Spleen (tissue), 11 donors: ENCODE results near the gene PACS1. TPM values are rescaled to one million over a fixed set of nuclear protein-coding genes. Genes with fewer than 3 reads are reported as not detected.

Experiments
- DNase-seq: peaks from one replicate; pipeline ENCODE4 v3.0.0-alpha.2; 2020
- H3K27ac ChIP-seq, 8 donors: fragments of 200-600 bp; sonication (generic) in 7 of 8; 1 replicate in 4 of 8; 2 replicates in 4 of 8; pipeline versions ENCODE4 v1.5.0 to v1.8.0; 2016 to 2021; ENCODE audit warnings: inconsistent platforms in 4 of 8, mild to moderate bottlenecking in 4 of 8, moderate library complexity in 1 of 8
- H3K27me3 ChIP-seq, 7 donors: fragments of 200-600 bp; sonication (generic) in 6 of 7; replicated peaks in 1 of 7; 1 replicate in 4 of 7; 2 replicates in 3 of 7; pipeline versions ENCODE4 v1.5.0 to v1.8.0; 2016 to 2021; ENCODE audit warnings: inconsistent platforms in 3 of 7, mild to moderate bottlenecking in 1 of 7
- H3K36me3 ChIP-seq, 6 donors: fragments of 200-600 bp; sonication (generic) in 5 of 6; 1 replicate in 4 of 6; 2 replicates in 2 of 6; pipeline versions ENCODE4 v1.5.0 to v1.8.0; 2016 to 2021; ENCODE audit warnings: inconsistent platforms in 2 of 6
- H3K4me1 ChIP-seq, 6 donors: fragments of 200-600 bp; sonication (generic) in 5 of 6; 1 replicate in 3 of 6; 2 replicates in 3 of 6; pipeline versions ENCODE4 v1.5.0 to v1.8.0; 2016 to 2021; ENCODE audit warnings: inconsistent platforms in 3 of 6
- H3K4me3 ChIP-seq, 8 donors: fragments of 200-600 bp; sonication (generic) in 7 of 8; 1 replicate in 4 of 8; 2 replicates in 4 of 8; pipeline versions ENCODE4 v1.5.0 to v1.8.0; 2016 to 2021; ENCODE audit warnings: inconsistent platforms in 4 of 8, mild to moderate bottlenecking in 4 of 8, moderate library complexity in 2 of 8
- H3K9me3 ChIP-seq, 8 donors: fragments of 200-600 bp; sonication (generic) in 7 of 8; 1 replicate in 4 of 8; 2 replicates in 4 of 8; pipeline versions ENCODE4 v1.5.0 to v1.8.0; 2016 to 2021; ENCODE audit warnings: inconsistent platforms in 4 of 8
- POLR2A ChIP-seq, 3 donors: fragments of 450-650 bp; IDR thresholded peaks; one replicate each; pipeline ENCODE4 v1.5.1; 2017; ENCODE audit warnings: antibody characterized with exemption in 3 of 3, mild to moderate bottlenecking in 1 of 3
- POLR2AphosphoS5 ChIP-seq, 3 donors: sonication (generic); formaldehyde crosslinking; IDR thresholded peaks; one replicate each; pipeline ENCODE4 v1.5.1; 2017; ENCODE audit warnings: antibody characterized with exemption in 3 of 3
- WGBS, 5 donors: extraction: QIAGEN DNeasy Blood & Tissue Kit in 3 of 5; methylation state at CpG; one replicate each; pipeline versions ENCODE4 v1.1.5 to v1.1.7; 2013 to 2018; 5-methylcytosine and 5-hydroxymethylcytosine counted together
- intact Hi-C: fragments of 100-400 bp; cut with DNase I; formaldehyde crosslinking; loops from one replicate; pipeline ENCODE4 v1.15.0; 2023; ENCODE audit warnings: low total_unique reads
- polyA plus RNA-seq, 3 donors: library from polyadenylated mRNA; stranded (reverse); fragments of 200-250 nt; gene quantifications; one replicate each; pipeline ENCODE4 v1.2.1, GENCODE V29; 2013
- total RNA-seq, 7 donors: library from RNA; depleted of rRNA in 3 of 7; stranded (reverse); fragments of >200 nt in 3 of 7; fragmentation: NEBNext Ultra II Directional in 4 of 7; extraction: Animal tissue kit (Norgen Biotek cat#: 25700) in 4 of 7; gene quantifications; one replicate each; pipeline versions ENCODE4 v1.1.0 to v1.2.1, GENCODE V29; 2016 to 2021
- TF ChIP-seq, protein P1 (sequence below), 11 experiments: fragments of 200-600 bp in 7 of 11; fragments of 450-650 bp in 4 of 11; sonication (generic) in 4 of 11; IDR thresholded peaks in 8 of 11; conservative IDR thresholded peaks in 3 of 11; 1 replicate in 7 of 11; 2 replicates in 4 of 11; pipeline versions ENCODE4 v1.4.0 to v1.8.0; 2016 to 2021; ENCODE audit warnings: antibody characterized with exemption in 11 of 11, inconsistent platforms in 4 of 11, mild to moderate bottlenecking in 1 of 11
- donor health status: healthy with polysubstance abuse.
- donor health status: DM: no; HTN: no; CAD: no; lungs with moderate emphysema.
- donor health status: DM: no; HTN: no; CAD: no.
- donor health status: Bipolar disorder and iron deficiency.
- donor health status: healthy.
- donor health status: DM: no; HTN: no; CAD: no.
- donor health status: DM: yes; HTN: yes; CAD: no.

The PACS1 gene
- total and polyA plus RNA-seq, 10 donors: 20.6 to 126 (median 98.8) TPM

DNA sequence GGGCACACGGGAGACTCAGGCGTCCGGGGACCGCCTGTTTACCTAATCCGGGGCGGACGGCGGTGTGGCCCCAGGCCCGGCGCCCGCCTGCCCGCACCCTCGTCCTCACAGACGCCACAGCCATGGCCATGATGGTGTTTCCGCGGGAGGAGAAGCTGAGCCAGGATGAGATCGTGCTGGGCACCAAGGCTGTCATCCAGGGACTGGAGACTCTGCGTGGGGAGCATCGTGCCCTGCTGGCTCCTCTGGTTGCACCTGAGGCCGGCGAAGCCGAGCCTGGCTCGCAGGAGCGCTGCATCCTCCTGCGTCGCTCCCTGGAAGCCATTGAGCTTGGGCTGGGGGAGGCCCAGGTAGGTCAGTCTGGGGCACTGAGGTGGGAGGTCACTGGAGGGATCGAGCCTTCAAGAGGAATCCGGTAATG is 188.4 kb downstream of the PACS1 start:
- Histone ChIP-seq H3K4me3 (peak overlapping the region; percentile 80 to 100 (median 96)), H3K27me3 (peaks cover 0 to 15% (median 0%) of the 10 kb centered on the region in 7 donors), H3K36me3 (peaks cover 0 to 37% (median 18%) of the 10 kb centered on the region in 6 donors), H3K27ac (peak overlapping the region; percentile 83 to 96 (median 90)), H3K4me1 (peaks cover 5 to 42% (median 25%) of the 10 kb centered on the region in 6 donors), H3K9me3 (no peaks in the 10 kb centered on the region)
- 5 to 25% (median 5%) methylated on average over 2 to 28 of the region's 28 CpGs for WGBS, 5 donors
- DNase-seq: no peak
- intact Hi-C loops: no loop called here
- TF ChIP-seq POLR2A (IDR thresholded peaks at IDR 0.05): peak in 1 of 3 donors; percentile 26
- TF ChIP-seq, protein P1, sequence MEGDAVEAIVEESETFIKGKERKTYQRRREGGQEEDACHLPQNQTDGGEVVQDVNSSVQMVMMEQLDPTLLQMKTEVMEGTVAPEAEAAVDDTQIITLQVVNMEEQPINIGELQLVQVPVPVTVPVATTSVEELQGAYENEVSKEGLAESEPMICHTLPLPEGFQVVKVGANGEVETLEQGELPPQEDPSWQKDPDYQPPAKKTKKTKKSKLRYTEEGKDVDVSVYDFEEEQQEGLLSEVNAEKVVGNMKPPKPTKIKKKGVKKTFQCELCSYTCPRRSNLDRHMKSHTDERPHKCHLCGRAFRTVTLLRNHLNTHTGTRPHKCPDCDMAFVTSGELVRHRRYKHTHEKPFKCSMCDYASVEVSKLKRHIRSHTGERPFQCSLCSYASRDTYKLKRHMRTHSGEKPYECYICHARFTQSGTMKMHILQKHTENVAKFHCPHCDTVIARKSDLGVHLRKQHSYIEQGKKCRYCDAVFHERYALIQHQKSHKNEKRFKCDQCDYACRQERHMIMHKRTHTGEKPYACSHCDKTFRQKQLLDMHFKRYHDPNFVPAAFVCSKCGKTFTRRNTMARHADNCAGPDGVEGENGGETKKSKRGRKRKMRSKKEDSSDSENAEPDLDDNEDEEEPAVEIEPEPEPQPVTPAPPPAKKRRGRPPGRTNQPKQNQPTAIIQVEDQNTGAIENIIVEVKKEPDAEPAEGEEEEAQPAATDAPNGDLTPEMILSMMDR (IDR thresholded peaks at IDR 0.05 in 8 of 11, conservative IDR thresholded peaks at IDR 0.05 in 3 of 11): peak in 8 of 11 experiments; percentile 1 to 61 (median 38)
- no peak for TF ChIP-seq POLR2AphosphoS5 (IDR thresholded peaks at IDR 0.05)

DNA sequence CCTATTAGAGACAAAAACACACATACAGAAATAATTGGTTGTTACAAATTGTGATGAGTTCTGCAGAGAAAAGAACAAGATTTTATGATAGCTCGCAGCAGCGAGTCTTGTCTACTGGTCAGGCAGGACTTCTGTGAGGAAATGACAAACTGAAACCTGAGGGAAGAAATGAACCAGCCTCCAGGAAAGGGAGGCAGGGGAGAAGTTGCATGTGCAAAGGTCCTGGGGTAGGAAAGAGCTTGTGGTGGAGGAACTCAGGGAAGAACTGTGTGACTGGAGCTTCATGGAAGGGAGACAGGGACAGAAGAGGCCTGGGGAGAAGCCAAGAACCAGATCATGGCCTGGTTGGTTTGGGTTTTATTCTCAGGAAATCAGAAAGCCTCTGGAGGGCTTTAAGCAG is 189.2 kb downstream of the PACS1 start:
- peaks cover 0 to 15% (median 0%) of the 10 kb centered on the region in 7 donors for H3K27me3 ChIP-seq
- H3K36me3 ChIP-seq: peaks cover 0 to 45% (median 20%) of the 10 kb centered on the region in 6 donors
- WGBS, 5 donors: 94 to 100% (median 96%) methylated on average over 2 of the region's 2 CpGs
- intact Hi-C loops: no loop called here
- no peak for DNase-seq
- H3K27ac ChIP-seq: no peak overlapping the region
- no peak overlapping the region for H3K4me3 ChIP-seq
- no peaks in the 10 kb centered on the region for H3K9me3 ChIP-seq
- TF ChIP-seq, protein P1 (IDR thresholded peaks at IDR 0.05 in 8 of 11, conservative IDR thresholded peaks at IDR 0.05 in 3 of 11): no peak
- TF ChIP-seq POLR2A (IDR thresholded peaks at IDR 0.05) (no peak), POLR2AphosphoS5 (IDR thresholded peaks at IDR 0.05) (no peak)
- H3K4me1 ChIP-seq: peaks cover 5 to 42% (median 25%) of the 10 kb centered on the region in 6 donors

DNA sequence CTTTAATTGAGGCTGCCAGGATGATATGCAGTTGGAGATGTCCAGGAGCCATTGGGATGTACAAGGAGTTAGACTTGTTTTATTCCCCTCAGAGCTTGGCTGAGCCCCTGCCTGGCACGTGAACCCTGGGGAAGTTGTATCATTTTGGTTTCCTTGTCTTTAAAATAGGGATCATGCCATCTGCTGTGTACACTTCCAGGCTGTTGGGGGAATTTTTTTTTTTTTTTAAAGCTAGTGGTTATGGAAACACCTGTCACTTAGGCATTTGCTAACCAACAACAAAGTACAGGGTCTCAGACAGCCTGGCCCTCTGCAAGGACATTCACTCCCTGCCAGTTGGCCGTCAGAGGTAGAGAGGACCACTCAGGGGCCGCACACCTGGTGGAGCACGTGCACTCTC is 189.9 kb downstream of the PACS1 start:
- no peak overlapping the region for H3K4me3 ChIP-seq
- TF ChIP-seq POLR2AphosphoS5 (IDR thresholded peaks at IDR 0.05) (no peak), POLR2A (IDR thresholded peaks at IDR 0.05) (no peak)
- TF ChIP-seq, protein P1 (IDR thresholded peaks at IDR 0.05 in 8 of 11, conservative IDR thresholded peaks at IDR 0.05 in 3 of 11): no peak
- no peaks in the 10 kb centered on the region for H3K9me3 ChIP-seq
- no peak overlapping the region for H3K27ac ChIP-seq
- peaks cover 5 to 42% (median 25%) of the 10 kb centered on the region in 6 donors for H3K4me1 ChIP-seq
- no peak for DNase-seq
- intact Hi-C loops: no loop called here
- peaks cover 0 to 15% (median 0%) of the 10 kb centered on the region in 7 donors for H3K27me3 ChIP-seq
- 87 to 97% (median 91%) methylated on average over 4 of the region's 4 CpGs for whole genome bisulfite sequencing, 5 donors
- peaks cover 0 to 52% (median 20%) of the 10 kb centered on the region in 6 donors for H3K36me3 ChIP-seq

DNA sequence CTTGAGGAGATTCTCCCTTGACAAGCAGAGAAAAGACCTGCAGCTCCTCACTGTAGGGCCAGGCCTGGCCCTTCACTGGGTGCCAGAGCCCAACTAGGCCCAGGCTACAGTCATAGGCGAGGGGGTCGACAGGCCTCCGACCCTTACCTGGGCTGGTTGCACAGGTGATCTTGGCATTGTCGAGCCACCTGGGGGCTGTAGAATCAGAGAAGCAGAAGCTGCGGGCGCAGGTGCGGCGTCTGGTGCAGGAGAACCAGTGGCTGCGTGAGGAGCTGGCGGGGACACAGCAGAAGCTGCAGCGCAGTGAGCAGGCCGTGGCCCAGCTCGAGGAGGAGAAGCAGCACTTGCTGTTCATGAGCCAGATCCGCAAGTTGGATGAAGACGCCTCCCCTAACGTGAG is 191.5 kb downstream of the PACS1 start:
- Histone ChIP-seq H3K4me1 (peaks cover 5 to 40% (median 22%) of the 10 kb centered on the region in 6 donors), H3K27me3 (peaks cover 0 to 13% (median 0%) of the 10 kb centered on the region in 7 donors), H3K9me3 (no peaks in the 10 kb centered on the region), H3K4me3 (no peak overlapping the region), H3K27ac (no peak overlapping the region), H3K36me3 (peaks cover 0 to 67% (median 20%) of the 10 kb centered on the region in 6 donors)
- TF ChIP-seq, protein P1 (IDR thresholded peaks at IDR 0.05 in 8 of 11, conservative IDR thresholded peaks at IDR 0.05 in 3 of 11): no peak
- peak in 1 of 3 donors; percentile 11 for TF ChIP-seq POLR2AphosphoS5 (IDR thresholded peaks at IDR 0.05)
- intact Hi-C loops: no loop called here
- WGBS, 5 donors: 95 to 97% (median 97%) methylated on average over 14 to 16 of the region's 16 CpGs
- peak; percentile 73 for DNase-seq
